Measurements from ENCODE around the gene ARHGAP26. TPM values are rescaled to one million over a fixed set of nuclear protein-coding genes. Genes with fewer than 3 reads are reported as not detected.
A peak's percentile ranks its signal among the peaks of the same experiment; 100 is the strongest.

Gene ARHGAP26
- total RNA-seq, 1 experiment from 2014 or later: 34.5 TPM

DNA sequence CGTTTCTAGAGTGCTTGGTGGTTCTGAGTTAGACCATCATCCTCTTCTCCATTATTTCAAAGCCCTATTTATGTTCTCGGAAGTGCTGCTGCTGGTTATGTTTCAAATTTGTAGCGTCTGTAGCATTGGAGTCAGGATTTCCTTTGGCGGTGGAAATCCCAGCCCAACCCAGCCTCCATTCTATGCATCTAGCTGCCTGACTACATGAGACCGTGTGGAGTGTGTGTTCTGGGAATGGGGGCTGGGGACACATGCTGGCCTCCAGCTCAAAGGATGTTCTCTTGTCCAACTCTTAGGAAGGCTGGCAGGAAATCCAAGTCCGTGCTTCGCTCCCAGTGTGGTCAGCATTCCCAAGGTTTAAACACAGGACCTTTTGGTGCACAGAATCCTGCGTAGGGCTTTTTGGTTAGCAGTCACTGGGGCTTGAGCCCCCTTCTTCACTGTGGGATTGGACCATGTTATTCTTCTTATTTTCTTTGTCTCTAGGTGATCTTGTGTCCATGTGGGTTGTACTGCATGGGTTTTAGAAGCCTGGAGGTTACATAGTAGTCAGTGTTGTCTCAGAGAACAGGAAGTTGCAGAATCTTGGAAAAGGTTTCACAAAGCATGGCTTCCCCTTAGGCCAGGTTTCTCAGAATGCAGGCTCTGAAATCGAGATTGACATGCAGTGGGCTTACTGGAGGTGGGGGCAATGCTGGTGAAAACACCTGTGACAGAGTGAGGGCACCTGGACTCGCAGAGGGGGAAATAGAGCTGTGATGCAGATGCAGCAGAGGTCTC lies 132.2 kb downstream of the ARHGAP26 start (continued):
- TF ChIP-seq, protein P1, sequence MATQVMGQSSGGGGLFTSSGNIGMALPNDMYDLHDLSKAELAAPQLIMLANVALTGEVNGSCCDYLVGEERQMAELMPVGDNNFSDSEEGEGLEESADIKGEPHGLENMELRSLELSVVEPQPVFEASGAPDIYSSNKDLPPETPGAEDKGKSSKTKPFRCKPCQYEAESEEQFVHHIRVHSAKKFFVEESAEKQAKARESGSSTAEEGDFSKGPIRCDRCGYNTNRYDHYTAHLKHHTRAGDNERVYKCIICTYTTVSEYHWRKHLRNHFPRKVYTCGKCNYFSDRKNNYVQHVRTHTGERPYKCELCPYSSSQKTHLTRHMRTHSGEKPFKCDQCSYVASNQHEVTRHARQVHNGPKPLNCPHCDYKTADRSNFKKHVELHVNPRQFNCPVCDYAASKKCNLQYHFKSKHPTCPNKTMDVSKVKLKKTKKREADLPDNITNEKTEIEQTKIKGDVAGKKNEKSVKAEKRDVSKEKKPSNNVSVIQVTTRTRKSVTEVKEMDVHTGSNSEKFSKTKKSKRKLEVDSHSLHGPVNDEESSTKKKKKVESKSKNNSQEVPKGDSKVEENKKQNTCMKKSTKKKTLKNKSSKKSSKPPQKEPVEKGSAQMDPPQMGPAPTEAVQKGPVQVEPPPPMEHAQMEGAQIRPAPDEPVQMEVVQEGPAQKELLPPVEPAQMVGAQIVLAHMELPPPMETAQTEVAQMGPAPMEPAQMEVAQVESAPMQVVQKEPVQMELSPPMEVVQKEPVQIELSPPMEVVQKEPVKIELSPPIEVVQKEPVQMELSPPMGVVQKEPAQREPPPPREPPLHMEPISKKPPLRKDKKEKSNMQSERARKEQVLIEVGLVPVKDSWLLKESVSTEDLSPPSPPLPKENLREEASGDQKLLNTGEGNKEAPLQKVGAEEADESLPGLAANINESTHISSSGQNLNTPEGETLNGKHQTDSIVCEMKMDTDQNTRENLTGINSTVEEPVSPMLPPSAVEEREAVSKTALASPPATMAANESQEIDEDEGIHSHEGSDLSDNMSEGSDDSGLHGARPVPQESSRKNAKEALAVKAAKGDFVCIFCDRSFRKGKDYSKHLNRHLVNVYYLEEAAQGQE (IDR thresholded peaks at IDR 0.05; ENCODE audit: low read depth): no peak
- TF ChIP-seq ZNF274 (IDR thresholded peaks at IDR 0.05; ENCODE audit: low read depth, low read length) (no peak), EZH2phosphoT487 (IDR thresholded peaks at IDR 0.05; ENCODE audit: borderline replicate concordance) (no peak), FOSL1 (IDR thresholded peaks at IDR 0.05; ENCODE audit: low read depth) (no peak), CEBPB (IDR thresholded peaks at IDR 0.05; ENCODE audit: low read depth) (no peak), ZFX (IDR thresholded peaks at IDR 0.05) (no peak), RAD21 (IDR thresholded peaks at IDR 0.05; ENCODE audit: low read depth) (no peak), SP1 (IDR thresholded peaks at IDR 0.05; ENCODE audit: low read depth) (no peak), SIN3A (IDR thresholded peaks at IDR 0.05; ENCODE audit: low read depth) (no peak), SRF (IDR thresholded peaks at IDR 0.05; ENCODE audit: low read depth) (no peak), CBX3 (IDR thresholded peaks at IDR 0.05; ENCODE audit: low read depth) (no peak)

DNA sequence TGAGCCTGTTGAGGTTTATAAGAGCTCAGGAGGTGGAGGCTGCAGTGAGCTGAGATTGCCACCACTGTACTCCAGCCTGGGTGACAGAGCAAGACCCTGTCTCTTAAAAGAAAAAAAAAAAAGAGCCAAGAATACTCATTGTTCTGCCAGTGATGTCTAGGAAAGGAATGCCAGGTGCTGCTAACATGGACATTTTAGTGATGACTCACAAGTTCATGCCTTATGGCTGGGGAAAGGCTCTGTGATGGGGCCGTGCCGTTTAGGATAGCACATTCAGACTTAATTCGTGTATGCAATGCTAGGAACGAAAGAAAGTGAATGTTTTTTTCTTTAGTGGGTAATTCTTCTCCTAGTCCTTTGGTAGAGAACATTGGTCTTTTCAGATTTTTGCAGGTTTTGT lies 134.2 kb downstream of the ARHGAP26 start:
- H3K27me3 ChIP-seq (ENCODE audit: insufficient read depth, low read length): no peaks in the 10 kb centered on the region
- no peak for DNase-seq (ENCODE audit: low read depth, low spot score)
- H3K4me1 ChIP-seq (ENCODE audit: control insufficient read depth in 1 of 2, insufficient read depth in 2 of 2, low read length in 2 of 2): peaks cover 24 to 37% of the 10 kb centered on the region in 2 experiments
- H3K4me2 ChIP-seq (ENCODE audit: low read length): peak overlapping the region; percentile 56
- peaks cover 13 to 16% of the 10 kb centered on the region in 2 experiments; a peak in 3 of 4 replicates for H3K36me3 ChIP-seq (ENCODE audit: control insufficient read depth in 1 of 2, insufficient read depth in 2 of 2, low read length in 2 of 2)
- no peaks in the 10 kb centered on the region for H3K9me2 ChIP-seq (ENCODE audit: insufficient read depth)
- ChIA-PET RAD21 (ENCODE audit: low non-redundant PET in 1 of 2, low total read pairs in 2 of 2, uncharacterized antibody in 2 of 2, unreplicated experiment in 2 of 2) (no interaction called here), POLR2A (no interaction called here), CTCF (interaction anchor here (1.0 kb wide), 1 partner anchor 191 kb away, joined by 3 read pairs; no protein-coding TSS in a partner anchor)
- intact Hi-C loops (cut with micrococcal nuclease): no loop called here
- H2AFZ ChIP-seq (ENCODE audit: low read depth, low read length, poor library complexity, severe bottlenecking): no peak overlapping the region
- H3K4me3 ChIP-seq (replicated peaks in 1 of 2; ENCODE audit: low read depth in 1 of 2, low read length in 2 of 2): no peak overlapping the region
- peak overlapping the region; percentile 27; the same call in 1 of the 2 replicates for H3K27ac ChIP-seq (ENCODE audit: low read depth, low read length)
- no peaks in the 10 kb centered on the region for H3K79me2 ChIP-seq (ENCODE audit: insufficient read depth, low read length)
- H3K9ac ChIP-seq (ENCODE audit: low read length): no peak overlapping the region
- H3K9me3 ChIP-seq (ENCODE audit: control insufficient read depth in 1 of 2, insufficient read depth in 1 of 2, low read depth in 1 of 2, low read length in 2 of 2): no peaks in the 10 kb centered on the region
- no peak for TF ChIP-seq SIN3A (IDR thresholded peaks at IDR 0.05; ENCODE audit: low read depth)
- no peak for TF ChIP-seq EGR1 (IDR thresholded peaks at IDR 0.05; ENCODE audit: low read depth)
- TF ChIP-seq CBX3 (IDR thresholded peaks at IDR 0.05; ENCODE audit: low read depth): peak; percentile 58
- TF ChIP-seq SP1 (IDR thresholded peaks at IDR 0.05; ENCODE audit: low read depth): peak; percentile 31; the same call in 1 of the 2 replicates
- TF ChIP-seq RAD21 (IDR thresholded peaks at IDR 0.05; ENCODE audit: low read depth): no peak
- peak; percentile 62 for TF ChIP-seq JUND (IDR thresholded peaks at IDR 0.05)
- no peak for TF ChIP-seq ZNF274 (IDR thresholded peaks at IDR 0.05; ENCODE audit: low read depth, low read length)
- TF ChIP-seq ELF1 (IDR thresholded peaks at IDR 0.05; ENCODE audit: borderline replicate concordance, low read depth): no peak
- peak; percentile 70 for TF ChIP-seq FOSL1 (IDR thresholded peaks at IDR 0.05; ENCODE audit: low read depth)
- TF ChIP-seq POLR2AphosphoS5 (IDR thresholded peaks at IDR 0.05; ENCODE audit: low read depth, low read length): no peak
- TF ChIP-seq, protein P2, sequence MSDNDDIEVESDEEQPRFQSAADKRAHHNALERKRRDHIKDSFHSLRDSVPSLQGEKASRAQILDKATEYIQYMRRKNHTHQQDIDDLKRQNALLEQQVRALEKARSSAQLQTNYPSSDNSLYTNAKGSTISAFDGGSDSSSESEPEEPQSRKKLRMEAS (IDR thresholded peaks at IDR 0.05): peak; percentile 46; the same call in 1 of the 2 replicates
- TF ChIP-seq, protein P3, sequence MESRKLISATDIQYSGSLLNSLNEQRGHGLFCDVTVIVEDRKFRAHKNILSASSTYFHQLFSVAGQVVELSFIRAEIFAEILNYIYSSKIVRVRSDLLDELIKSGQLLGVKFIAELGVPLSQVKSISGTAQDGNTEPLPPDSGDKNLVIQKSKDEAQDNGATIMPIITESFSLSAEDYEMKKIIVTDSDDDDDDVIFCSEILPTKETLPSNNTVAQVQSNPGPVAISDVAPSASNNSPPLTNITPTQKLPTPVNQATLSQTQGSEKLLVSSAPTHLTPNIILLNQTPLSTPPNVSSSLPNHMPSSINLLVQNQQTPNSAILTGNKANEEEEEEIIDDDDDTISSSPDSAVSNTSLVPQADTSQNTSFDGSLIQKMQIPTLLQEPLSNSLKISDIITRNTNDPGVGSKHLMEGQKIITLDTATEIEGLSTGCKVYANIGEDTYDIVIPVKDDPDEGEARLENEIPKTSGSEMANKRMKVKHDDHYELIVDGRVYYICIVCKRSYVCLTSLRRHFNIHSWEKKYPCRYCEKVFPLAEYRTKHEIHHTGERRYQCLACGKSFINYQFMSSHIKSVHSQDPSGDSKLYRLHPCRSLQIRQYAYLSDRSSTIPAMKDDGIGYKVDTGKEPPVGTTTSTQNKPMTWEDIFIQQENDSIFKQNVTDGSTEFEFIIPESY (IDR thresholded peaks at IDR 0.05; ENCODE audit: extremely low read depth, insufficient replicate concordance, low read length): no peak
- H4K20me1 ChIP-seq (ENCODE audit: insufficient read depth): no peaks in the 10 kb centered on the region
- peak; percentile 91 for ATAC-seq
- no TSS peak for BruUV-seq (replicated peaks)
